Pancreas (tissue), 10 donors: ENCODE results near the gene KCNG2. TPM values are rescaled to one million over a fixed set of nuclear protein-coding genes. Genes with fewer than 3 reads are reported as not detected.
A peak's percentile ranks its signal among the peaks of the same experiment; 100 is the strongest.

Experiments
- ATAC-seq, 4 donors: fragments of 200-7000 bp; cut with Tn5 transposase; one replicate each; pipeline versions ENCODE4 v1.8.0 to v1.9.1; 2020; ENCODE audit warnings: mild to moderate bottlenecking in 4 of 4, moderate library complexity in 4 of 4
- DNase-seq, 6 donors: peaks; one replicate each; pipeline ENCODE4 v3.0.0-alpha.2; 2020
- FAIRE-seq: peaks from 2 replicates; lab custom pipeline; 2012; peaks lifted over from hg19 to GRCh38; lab: Jason Lieb, UNC
- H3K27ac ChIP-seq, 4 donors: fragments of 200-600 bp; sonication (generic); 1 replicate in 3 of 4; 2 replicates in 1 of 4; pipeline versions ENCODE4 v1.5.0 to v1.8.0; 2020
- H3K27me3 ChIP-seq, 4 donors: fragments of 200-600 bp; one replicate each; pipeline ENCODE4 v1.8.0; 2021
- H3K36me3 ChIP-seq, 3 donors: fragments of 200-600 bp; sonication (generic) in 1 of 3; one replicate each; pipeline versions ENCODE4 v1.5.0 to v1.8.0; 2020 to 2021
- H3K4me1 ChIP-seq, 3 donors: fragments of 200-600 bp; one replicate each; pipeline ENCODE4 v1.8.0; 2021
- H3K4me3 ChIP-seq, 4 donors: fragments of 200-600 bp; sonication (generic) in 2 of 4; one replicate each; pipeline versions ENCODE4 v1.5.0 to v1.8.0; 2020 to 2021
- H3K9me3 ChIP-seq, 4 donors: fragments of 200-600 bp; one replicate each; pipeline ENCODE4 v1.8.0; 2021
- WGBS, 2 donors: extraction: QIAGEN DNeasy Blood & Tissue Kit; methylation state at CpG; one replicate each; pipeline ENCODE4 v1.1.7; 2013; 5-methylcytosine and 5-hydroxymethylcytosine counted together
- intact Hi-C, 3 donors: fragments of 100-400 bp; cut with DNase I; formaldehyde crosslinking; loops; one replicate each; pipeline versions ENCODE4 v1.11.1 to v1.14.2; 2022
- polyA plus RNA-seq, 2 donors: library from polyadenylated mRNA; stranded (reverse); fragments of 200-250 nt; gene quantifications; one replicate each; pipeline ENCODE4 v1.2.3, GENCODE V29; 2013
- total RNA-seq, 6 donors: library from RNA; stranded (reverse); fragmentation: NEBNext Ultra II Directional in 4 of 6; extraction: Animal tissue kit (Norgen Biotek cat#: 25700) in 4 of 6; gene quantifications; one replicate each; pipeline versions ENCODE4 v1.2.1 to v1.2.4, GENCODE V29; 2021 to 2023
- TF ChIP-seq, protein P1 (sequence below), 4 donors: fragments of 200-600 bp; sonication (generic) in 3 of 4; IDR thresholded peaks; one replicate each; pipeline versions ENCODE4 v1.5.0 to v1.8.0; 2021; ENCODE audit warnings: antibody characterized with exemption in 4 of 4
- donor health status: healthy with polysubstance abuse.
- donor health status: DM: no; HTN: no; CAD: no; lungs with moderate emphysema.
- donor health status: DM: no; HTN: no; CAD: no.
- donor health status: control.
- donor health status: control.
- donor health status: Bipolar disorder and iron deficiency.
- donor health status: DM: yes; HTN: yes; CAD: no.
- donor health status: DM: no; HTN: no; CAD: no.
- donor health status: DM: no; HTN: no; CAD: no.
- donor health status: DM: yes; HTN: yes; CAD: no.

Gene KCNG2
- total and polyA plus RNA-seq, 8 donors: 0.12 to 0.22 (median 0.13) TPM; not detected in 5

- DNase-seq (peak in 1 of 6 donors; percentile 55), FAIRE-seq (no peak), ATAC-seq (no peak)
- intact Hi-C loops: no loop called here
- Histone ChIP-seq H3K4me3 (no peak overlapping the region), H3K4me1 (no peaks in the 10 kb centered on the region), H3K27ac (no peak overlapping the region), H3K9me3 (no peaks in the 10 kb centered on the region), H3K27me3 (no peaks in the 10 kb centered on the region), H3K36me3 (peaks cover 0 to 3% (median 0%) of the 10 kb centered on the region in 3 donors)
- 91 to 93% methylated on average over 20 of the region's 20 CpGs for WGBS, 2 donors
- TF ChIP-seq, protein P1, sequence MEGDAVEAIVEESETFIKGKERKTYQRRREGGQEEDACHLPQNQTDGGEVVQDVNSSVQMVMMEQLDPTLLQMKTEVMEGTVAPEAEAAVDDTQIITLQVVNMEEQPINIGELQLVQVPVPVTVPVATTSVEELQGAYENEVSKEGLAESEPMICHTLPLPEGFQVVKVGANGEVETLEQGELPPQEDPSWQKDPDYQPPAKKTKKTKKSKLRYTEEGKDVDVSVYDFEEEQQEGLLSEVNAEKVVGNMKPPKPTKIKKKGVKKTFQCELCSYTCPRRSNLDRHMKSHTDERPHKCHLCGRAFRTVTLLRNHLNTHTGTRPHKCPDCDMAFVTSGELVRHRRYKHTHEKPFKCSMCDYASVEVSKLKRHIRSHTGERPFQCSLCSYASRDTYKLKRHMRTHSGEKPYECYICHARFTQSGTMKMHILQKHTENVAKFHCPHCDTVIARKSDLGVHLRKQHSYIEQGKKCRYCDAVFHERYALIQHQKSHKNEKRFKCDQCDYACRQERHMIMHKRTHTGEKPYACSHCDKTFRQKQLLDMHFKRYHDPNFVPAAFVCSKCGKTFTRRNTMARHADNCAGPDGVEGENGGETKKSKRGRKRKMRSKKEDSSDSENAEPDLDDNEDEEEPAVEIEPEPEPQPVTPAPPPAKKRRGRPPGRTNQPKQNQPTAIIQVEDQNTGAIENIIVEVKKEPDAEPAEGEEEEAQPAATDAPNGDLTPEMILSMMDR (IDR thresholded peaks at IDR 0.05): no peak
Measured at GRCh38 chr18:79914614-79915160, 116.9 kb downstream of the KCNG2 start.

DNA sequence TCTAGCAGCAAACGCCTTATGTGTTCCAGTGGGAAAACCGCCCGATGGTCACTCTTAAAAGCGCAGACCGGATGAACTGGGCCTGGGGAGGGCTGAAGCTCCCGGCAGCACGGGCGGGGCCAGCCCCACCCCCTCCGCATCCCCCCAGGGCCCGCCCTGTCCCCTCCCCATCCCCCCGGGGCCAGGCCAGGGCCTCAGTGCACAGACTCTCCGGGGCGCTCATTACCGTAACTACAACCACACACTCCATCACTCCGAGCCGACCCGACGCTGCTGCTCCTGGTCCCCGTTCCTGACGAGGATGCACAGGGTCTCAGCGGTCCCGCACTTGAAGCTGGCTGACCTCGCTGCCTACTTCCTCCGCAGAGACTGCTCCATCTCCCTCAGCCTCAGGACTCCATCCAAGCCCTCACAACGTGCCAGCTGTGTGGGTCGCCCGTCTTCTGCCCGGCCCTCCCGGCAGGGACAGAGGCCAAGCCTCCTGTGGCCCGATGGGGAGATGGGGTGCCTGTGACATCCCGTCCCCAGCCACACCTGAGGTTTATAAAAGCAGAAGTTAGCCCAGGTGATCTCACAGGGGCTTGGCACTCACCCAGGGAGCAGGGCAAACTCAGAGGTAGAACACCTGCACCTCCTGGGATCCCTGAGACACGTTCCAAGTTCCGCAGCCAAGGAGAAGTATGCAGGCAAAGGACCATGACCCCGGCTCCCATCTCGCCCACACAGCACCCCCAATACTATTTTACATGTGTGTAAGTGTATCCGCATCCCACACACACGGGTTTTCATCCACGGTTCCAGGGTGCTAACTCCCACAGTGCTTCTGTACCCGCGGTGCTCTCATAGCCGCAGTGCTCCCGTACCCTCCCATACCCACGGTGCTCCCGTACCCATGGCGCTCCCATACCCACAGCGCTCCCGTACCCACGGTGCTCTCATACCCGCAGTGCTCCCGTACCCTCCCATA lies 117.7 kb downstream of the KCNG2 start:
- H3K4me1 ChIP-seq: no peaks in the 10 kb centered on the region
- H3K27ac ChIP-seq: no peak overlapping the region
- FAIRE-seq: no peak
- TF ChIP-seq, protein P1 (IDR thresholded peaks at IDR 0.05): no peak
- peaks cover 0 to 3% (median 0%) of the 10 kb centered on the region in 3 donors for H3K36me3 ChIP-seq
- intact Hi-C loops: no loop called here
- no peak overlapping the region for H3K4me3 ChIP-seq
- WGBS, 2 donors: 94 to 95% methylated on average over 48 to 50 of the region's 50 CpGs
- ATAC-seq: no peak
- peak in 1 of 6 donors; percentile 10 for DNase-seq
- no peaks in the 10 kb centered on the region for H3K27me3 ChIP-seq
- H3K9me3 ChIP-seq: no peaks in the 10 kb centered on the region

DNA sequence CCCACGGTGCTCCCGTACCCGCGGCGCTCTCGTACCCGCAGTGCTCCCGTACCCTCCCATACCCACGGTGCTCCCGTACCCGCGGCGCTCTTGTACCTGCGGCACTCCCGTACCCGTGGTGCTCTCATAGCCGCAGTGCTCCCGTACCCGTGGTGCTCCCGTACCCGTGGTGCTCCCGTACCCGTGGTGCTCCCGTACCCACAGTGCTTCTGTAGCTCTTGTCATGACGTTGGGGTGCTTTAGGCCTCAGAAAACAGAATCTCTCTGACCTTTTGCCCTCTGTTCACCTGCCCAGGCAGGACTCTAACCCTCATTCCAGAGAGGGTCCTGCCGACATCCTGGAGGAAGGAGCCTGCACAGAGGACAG lies 118.4 kb downstream of the KCNG2 start:
- Histone ChIP-seq H3K36me3 (peaks cover 0 to 3% (median 0%) of the 10 kb centered on the region in 3 donors), H3K27me3 (no peaks in the 10 kb centered on the region), H3K4me3 (no peak overlapping the region), H3K4me1 (no peaks in the 10 kb centered on the region), H3K27ac (no peak overlapping the region), H3K9me3 (no peaks in the 10 kb centered on the region)
- no peak for DNase-seq
- no peak for FAIRE-seq
- TF ChIP-seq, protein P1 (IDR thresholded peaks at IDR 0.05): no peak
- no peak for ATAC-seq
- intact Hi-C loops: no loop called here
- 87 to 89% methylated on average over 26 of the region's 26 CpGs for WGBS, 2 donors

DNA sequence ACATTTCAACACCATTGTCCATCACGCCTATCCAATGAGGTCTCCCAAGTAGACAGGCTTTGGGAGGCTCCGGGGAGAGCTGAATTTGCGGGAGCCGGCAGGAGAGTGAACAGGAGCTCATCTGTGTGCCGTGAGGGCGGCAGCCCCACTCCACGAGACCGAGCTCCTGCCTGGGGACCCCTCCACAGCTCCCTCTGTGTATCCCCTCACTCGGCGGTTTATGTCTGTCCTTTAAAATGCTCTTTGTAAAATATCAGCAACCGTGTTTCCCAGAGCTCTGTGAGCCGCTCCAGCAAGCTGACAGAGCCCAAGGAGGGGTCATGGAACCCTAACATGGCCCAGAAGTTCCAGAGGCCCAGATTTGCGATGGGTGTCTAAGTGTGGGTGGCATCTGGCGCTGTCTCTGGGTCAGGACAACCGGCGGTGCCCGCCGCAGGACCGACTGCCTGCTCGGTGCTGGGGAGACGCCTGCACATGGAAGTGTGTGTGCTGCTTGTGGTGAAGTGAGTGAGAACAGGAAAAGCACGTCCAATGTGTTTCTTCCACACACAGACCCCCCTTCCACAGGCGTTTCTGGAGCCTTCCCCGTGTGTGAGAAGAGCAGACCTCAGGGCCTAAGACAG lies 118.9 kb downstream of the KCNG2 start:
- H3K27me3 ChIP-seq: no peaks in the 10 kb centered on the region
- ATAC-seq: no peak
- intact Hi-C loops: no loop called here
- no peak for FAIRE-seq
- WGBS, 2 donors: 96 to 98% methylated on average over 24 of the region's 24 CpGs
- H3K27ac ChIP-seq: no peak overlapping the region
- TF ChIP-seq, protein P1 (IDR thresholded peaks at IDR 0.05): no peak
- H3K9me3 ChIP-seq: no peaks in the 10 kb centered on the region
- H3K4me1 ChIP-seq: no peaks in the 10 kb centered on the region
- peaks cover 0 to 3% (median 0%) of the 10 kb centered on the region in 3 donors for H3K36me3 ChIP-seq
- H3K4me3 ChIP-seq: no peak overlapping the region
- DNase-seq: peak in 2 of 6 donors; percentile 4 to 5
